Measurements from ENCODE around the gene HRH3. TPM values are rescaled to one million over a fixed set of nuclear protein-coding genes. Genes with fewer than 3 reads are reported as not detected.

Gene HRH3
- total RNA-seq, 4 donors from 2014 or later: not detected

DNA sequence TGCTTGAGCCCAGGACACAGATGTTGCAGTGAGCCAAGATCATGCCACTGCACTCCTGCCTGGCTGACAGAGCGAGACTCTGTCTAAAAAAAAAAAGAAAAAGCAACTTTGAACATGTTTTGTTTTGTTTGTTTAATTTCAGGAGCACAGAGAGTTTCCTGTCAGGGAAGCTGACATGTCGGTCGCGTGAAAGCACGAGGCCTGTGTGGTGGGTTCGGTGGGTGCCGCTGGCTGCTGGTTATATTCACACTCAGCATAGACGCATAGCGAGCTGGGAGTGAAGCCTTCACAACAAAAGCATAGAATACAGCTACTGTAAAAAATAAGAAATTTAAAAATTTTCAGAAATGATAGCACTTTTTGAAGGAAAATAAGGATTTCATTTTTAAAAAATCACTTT lies 22.8 kb downstream of the HRH3 start:
- Histone ChIP-seq H3K36me3 (peaks cover 0 to 43% (median 17%) of the 10 kb centered on the region in 4 donors), H3K9me3 (no peaks in the 10 kb centered on the region), H3K4me3 (no peak overlapping the region), H3K4me1 (no peaks in the 10 kb centered on the region), H3K27ac (no peak overlapping the region), H3K27me3 (no peaks in the 10 kb centered on the region)
- no peak for DNase-seq
- no peak for TF ChIP-seq POLR2AphosphoS5 (IDR thresholded peaks at IDR 0.05)
- no peak for TF ChIP-seq EP300 (IDR thresholded peaks at IDR 0.05; ENCODE audit: low read depth)
- no peak for TF ChIP-seq CTCF (IDR thresholded peaks at IDR 0.05)
- no peak for TF ChIP-seq POLR2A (IDR thresholded peaks at IDR 0.05)
- WGBS, 2 donors (ENCODE audit: low coverage in 1 of 2): 88 to 89% methylated on average over 7 to 9 of the region's 9 CpGs
- in situ Hi-C loops (cut with MboI; ENCODE audit: low pct_ligation_motif_present in 1 of 4, low pct_unique_long_range_greater_than_20kb in 1 of 4, low sequenced_read_pairs in 3 of 4): no loop called here
- intact Hi-C loops (cut with DNase I; ENCODE audit: low total_unique reads): no loop called here

DNA sequence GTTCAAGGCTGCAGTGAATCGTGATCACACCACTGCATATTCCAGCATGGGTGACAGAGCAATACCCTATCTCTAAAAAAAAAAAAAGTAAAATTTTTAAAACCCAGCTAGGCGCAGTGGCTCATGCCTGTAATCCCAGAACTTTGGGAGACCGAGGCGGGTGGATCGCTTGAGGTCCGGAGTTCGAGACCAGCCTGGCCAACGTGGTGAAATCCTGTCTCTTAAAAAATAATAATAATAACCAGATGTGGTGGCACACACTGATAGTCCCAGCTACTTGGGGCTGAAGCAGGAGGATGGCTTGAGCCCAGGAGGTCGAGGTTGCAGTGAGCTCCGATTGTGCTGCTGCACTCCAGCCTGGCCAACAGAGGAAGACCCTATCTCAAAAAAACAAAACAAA lies 23.8 kb downstream of the HRH3 start:
- intact Hi-C loops (cut with DNase I; ENCODE audit: low total_unique reads): no loop called here
- in situ Hi-C loops (cut with MboI; ENCODE audit: low pct_ligation_motif_present in 1 of 4, low pct_unique_long_range_greater_than_20kb in 1 of 4, low sequenced_read_pairs in 3 of 4): no loop called here
- Histone ChIP-seq H3K4me1 (no peaks in the 10 kb centered on the region), H3K27me3 (no peaks in the 10 kb centered on the region), H3K4me3 (no peak overlapping the region), H3K9me3 (no peaks in the 10 kb centered on the region), H3K27ac (no peak overlapping the region), H3K36me3 (peaks cover 0 to 39% (median 17%) of the 10 kb centered on the region in 4 donors)
- DNase-seq: no peak
- TF ChIP-seq EP300 (IDR thresholded peaks at IDR 0.05; ENCODE audit: low read depth) (no peak), POLR2AphosphoS5 (IDR thresholded peaks at IDR 0.05) (no peak), CTCF (IDR thresholded peaks at IDR 0.05) (no peak), POLR2A (IDR thresholded peaks at IDR 0.05) (no peak)
- 95 to 100% methylated on average over 10 of the region's 10 CpGs for WGBS, 2 donors (ENCODE audit: low coverage in 1 of 2)

- peaks cover 0 to 36% (median 14%) of the 10 kb centered on the region in 4 donors for H3K36me3 ChIP-seq
- 93 to 95% methylated on average over 4 to 10 of the region's 10 CpGs for WGBS, 2 donors (ENCODE audit: low coverage in 1 of 2)
- intact Hi-C loops (cut with DNase I; ENCODE audit: low total_unique reads): no loop called here
- DNase-seq: no peak
- no peak for TF ChIP-seq CTCF (IDR thresholded peaks at IDR 0.05)
- no peaks in the 10 kb centered on the region for H3K27me3 ChIP-seq
- H3K4me3 ChIP-seq: no peak overlapping the region
- H3K4me1 ChIP-seq: no peaks in the 10 kb centered on the region
- in situ Hi-C loops (cut with MboI; ENCODE audit: low pct_ligation_motif_present in 1 of 4, low pct_unique_long_range_greater_than_20kb in 1 of 4, low sequenced_read_pairs in 3 of 4): no loop called here
- H3K9me3 ChIP-seq: no peaks in the 10 kb centered on the region
- H3K27ac ChIP-seq: no peak overlapping the region
Measured at GRCh38 chr20:62195736-62196135, 24.3 kb downstream of the HRH3 start.

DNA sequence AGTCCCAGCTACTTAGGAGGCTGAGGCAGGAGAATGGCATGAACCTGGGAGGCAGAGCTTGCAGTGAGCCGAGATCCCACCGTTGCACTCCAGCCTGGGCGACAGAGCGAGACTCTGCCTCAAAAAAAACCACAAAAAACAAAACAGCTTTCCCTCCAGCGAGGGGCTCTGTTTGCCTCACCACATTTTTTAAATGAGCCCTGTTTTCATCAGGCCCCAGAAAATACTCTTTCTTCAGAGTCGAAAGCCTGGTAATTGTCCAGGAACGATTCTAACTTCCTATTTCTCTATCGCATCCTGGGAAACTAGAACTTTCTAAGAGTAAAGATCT lies 25.0 kb downstream of the HRH3 start:
- TF ChIP-seq CTCF (IDR thresholded peaks at IDR 0.05) (no peak), POLR2AphosphoS5 (IDR thresholded peaks at IDR 0.05) (no peak), EP300 (IDR thresholded peaks at IDR 0.05; ENCODE audit: low read depth) (no peak), POLR2A (IDR thresholded peaks at IDR 0.05) (no peak)
- Histone ChIP-seq H3K9me3 (no peaks in the 10 kb centered on the region), H3K36me3 (peaks cover 0 to 34% (median 10%) of the 10 kb centered on the region in 4 donors), H3K27me3 (no peaks in the 10 kb centered on the region), H3K27ac (no peak overlapping the region), H3K4me1 (no peaks in the 10 kb centered on the region), H3K4me3 (no peak overlapping the region)
- in situ Hi-C loops (cut with MboI; ENCODE audit: low pct_ligation_motif_present in 1 of 4, low pct_unique_long_range_greater_than_20kb in 1 of 4, low sequenced_read_pairs in 3 of 4) (no loop called here), intact Hi-C loops (cut with DNase I; ENCODE audit: low total_unique reads) (no loop called here)
- DNase-seq: no peak
- 76 to 87% methylated on average over 3 to 8 of the region's 8 CpGs for WGBS, 2 donors (ENCODE audit: low coverage in 1 of 2)

Measured in transverse colon (tissue), 4 donors.